ENCODE data around the gene STAB2. TPM values are rescaled to one million over a fixed set of nuclear protein-coding genes. Genes with fewer than 3 reads are reported as not detected.

Gene STAB2
- total RNA-seq, 4 donors from 2014 or later: 0.15 to 0.16 TPM; not detected in 2

DNA sequence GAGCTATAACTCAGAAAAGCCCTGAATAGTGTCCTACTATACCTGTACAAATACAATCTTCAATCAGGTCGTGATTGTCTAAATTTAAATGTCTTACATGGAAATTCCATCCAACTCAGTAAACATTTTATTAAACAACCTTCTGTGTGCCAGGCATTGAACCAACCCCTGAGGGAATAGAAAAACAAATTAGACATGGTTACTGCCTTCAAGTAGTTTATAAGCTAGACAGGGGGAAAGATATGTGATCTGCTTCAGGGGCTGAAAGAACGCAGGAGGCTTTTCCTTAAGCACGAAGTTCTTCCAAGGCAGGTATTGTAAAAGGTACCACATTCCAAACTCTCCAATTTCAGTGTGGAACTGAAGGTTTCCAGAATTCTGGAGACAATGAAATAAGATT, 39.7 kb upstream of the STAB2 start:
- WGBS, 2 donors: 39 to 41% methylated on average over 3 of the region's 3 CpGs
- no peak for TF ChIP-seq CTCF (IDR thresholded peaks at IDR 0.05)
- H3K4me3 ChIP-seq (ENCODE audit: low read depth, poor library complexity, severe bottlenecking): no peak overlapping the region
- intact Hi-C loops (cut with DNase I; ENCODE audit: low total_unique reads): no loop called here
- no peak for DNase-seq (ENCODE audit: low spot score in 2 of 2)

GRCh38 chr12:103547929-103548328, 39.1 kb upstream of the STAB2 start:
- intact Hi-C loops (cut with DNase I; ENCODE audit: low total_unique reads): no loop called here
- H3K4me3 ChIP-seq (ENCODE audit: low read depth, poor library complexity, severe bottlenecking): no peak overlapping the region
- no peak for DNase-seq (ENCODE audit: low spot score in 2 of 2)
- TF ChIP-seq POLR2A (IDR thresholded peaks at IDR 0.05): no peak
- WGBS, 2 donors: 73 to 75% methylated on average over 6 of the region's 6 CpGs

GRCh38 chr12:103548622-103549601, 38.2 kb upstream of the STAB2 start:
- no peak overlapping the region for H3K4me3 ChIP-seq (ENCODE audit: low read depth, poor library complexity, severe bottlenecking)
- intact Hi-C loops (cut with DNase I; ENCODE audit: low total_unique reads): no loop called here
- peak in 1 of 2 donors; percentile 36 for DNase-seq (ENCODE audit: low spot score in 2 of 2)
- WGBS, 2 donors: 24 to 26% methylated on average over 10 of the region's 10 CpGs
- no peak for TF ChIP-seq CTCF (IDR thresholded peaks at IDR 0.05)
- TF ChIP-seq POLR2A (IDR thresholded peaks at IDR 0.05): no peak

- intact Hi-C loops (cut with DNase I; ENCODE audit: low total_unique reads): loop anchor here (10.0 kb wide), 1 partner anchor 612 kb away; no protein-coding TSS in a partner anchor
- H3K4me3 ChIP-seq (ENCODE audit: low read depth, poor library complexity, severe bottlenecking): no peak overlapping the region
- WGBS, 2 donors: 48 to 50% methylated on average over 3 of the region's 3 CpGs
- TF ChIP-seq POLR2A (IDR thresholded peaks at IDR 0.05) (no peak), CTCF (IDR thresholded peaks at IDR 0.05) (no peak)
- peak in 1 of 2 donors; percentile 60 for DNase-seq (ENCODE audit: low spot score in 2 of 2)
Measured at GRCh38 chr12:103556890-103557627, 30.0 kb upstream of the STAB2 start.

DNA sequence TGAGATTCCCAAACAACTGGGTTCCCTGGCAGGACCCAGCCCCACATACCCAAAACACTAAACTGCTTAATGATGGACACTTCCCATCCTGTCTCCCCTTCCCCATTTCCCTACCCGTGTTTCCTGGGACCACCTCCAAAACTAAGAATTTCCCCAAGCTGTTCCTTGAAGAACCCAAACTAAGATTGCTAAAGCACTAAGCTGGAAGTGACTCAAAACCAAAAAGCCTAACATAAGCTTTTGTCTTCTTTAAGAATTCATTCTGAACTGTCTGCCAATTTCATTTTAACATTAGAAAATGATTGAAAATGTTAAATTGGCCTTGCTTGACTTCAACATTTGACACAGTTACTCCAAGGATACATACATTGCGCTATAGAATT, 29.5 kb upstream of the STAB2 start:
- intact Hi-C loops (cut with DNase I; ENCODE audit: low total_unique reads): loop anchor here (10.0 kb wide), 1 partner anchor 613 kb away; no protein-coding TSS in a partner anchor
- TF ChIP-seq POLR2A (IDR thresholded peaks at IDR 0.05): no peak
- no peak for TF ChIP-seq CTCF (IDR thresholded peaks at IDR 0.05)
- WGBS, 2 donors: 66 to 82% methylated on average over 2 of the region's 2 CpGs
- no peak overlapping the region for H3K4me3 ChIP-seq (ENCODE audit: low read depth, poor library complexity, severe bottlenecking)
- no peak for DNase-seq (ENCODE audit: low spot score in 2 of 2)

- no peak for DNase-seq (ENCODE audit: low spot score in 2 of 2)
- H3K4me3 ChIP-seq (ENCODE audit: low read depth, poor library complexity, severe bottlenecking): no peak overlapping the region
- 43 to 47% methylated on average over 1 of the region's 1 CpG for WGBS, 2 donors
- no peak for TF ChIP-seq POLR2A (IDR thresholded peaks at IDR 0.05)
- no peak for TF ChIP-seq CTCF (IDR thresholded peaks at IDR 0.05)
- intact Hi-C loops (cut with DNase I; ENCODE audit: low total_unique reads): loop anchor here (10.0 kb wide), 1 partner anchor 614 kb away; no protein-coding TSS in a partner anchor
Measured at GRCh38 chr12:103558879-103559278, 28.2 kb upstream of the STAB2 start.

Data from lower leg skin (tissue), 4 donors.